Umbilical cord (tissue), 2 donors: ENCODE data around the gene RBBP7. TPM values are rescaled to one million over a fixed set of nuclear protein-coding genes. Genes with fewer than 3 reads are reported as not detected.
"Not testable (repeated sequence)": the region's sequence is repeated elsewhere in the genome, so short reads cannot be mapped to it uniquely, and the experiment has no call there.

ENCODE experiments used
- DNase-seq: peaks from one replicate; pipeline ENCODE4 v3.0.0-alpha.2; 2015; ENCODE audit warnings: low spot score
- total RNA-seq: library from RNA; depleted of rRNA; stranded (reverse); fragments of >200 nt; gene quantifications from one replicate; pipeline ENCODE4 v1.2.3, GENCODE V29; 2014; ENCODE audit warnings: low replicate concordance; ENCODE audit not compliant: insufficient read depth

RBBP7 gene
- total RNA-seq, 1 donor from 2014 or later, result 129 TPM

GRCh38 chrX:16867947-16868346 is 2.2 kb downstream of the RBBP7 start:
- no peak for DNase-seq

- DNase-seq, result no peak
Observed at GRCh38 chrX:16862829-16863228, 7.3 kb downstream of the RBBP7 start.

- no peak for DNase-seq
Observed at GRCh38 chrX:16856744-16857143, 13.4 kb downstream of the RBBP7 start.

- not testable (repeated sequence) for DNase-seq
Observed at GRCh38 chrX:16856076-16856404, 14.1 kb downstream of the RBBP7 start.

GRCh38 chrX:16855363-16856075 is 14.6 kb downstream of the RBBP7 start:
- no peak for DNase-seq

GRCh38 chrX:16853537-16853936 is 16.6 kb downstream of the RBBP7 start:
- no peak for DNase-seq

- no peak for DNase-seq
Observed at GRCh38 chrX:16852617-16853179, 17.5 kb downstream of the RBBP7 start.

- no peak for DNase-seq
Observed at GRCh38 chrX:16851827-16852226, 18.3 kb downstream of the RBBP7 start.

GRCh38 chrX:16851421-16851820 is 18.7 kb downstream of the RBBP7 start:
- DNase-seq, result no peak

- DNase-seq, result no peak
Observed at GRCh38 chrX:16848541-16848940, 21.6 kb downstream of the RBBP7 start.

GRCh38 chrX:16845686-16846085 is 24.5 kb downstream of the RBBP7 start:
- DNase-seq, result no peak

- DNase-seq, result peak; percentile 24
Observed at GRCh38 chrX:16843208-16843909, 26.8 kb downstream of the RBBP7 start.

GRCh38 chrX:16842684-16843083 is 27.5 kb downstream of the RBBP7 start:
- no peak for DNase-seq

GRCh38 chrX:16839852-16840460 is 30.2 kb downstream of the RBBP7 start:
- DNase-seq, result peak; percentile 83

GRCh38 chrX:16839219-16839851 is 30.8 kb downstream of the RBBP7 start:
- DNase-seq, result peak; percentile 33

GRCh38 chrX:16838202-16839066 is 31.7 kb downstream of the RBBP7 start:
- peak; percentile 75 for DNase-seq

- DNase-seq, result no peak
Observed at GRCh38 chrX:16836371-16836770, 33.8 kb downstream of the RBBP7 start.

- DNase-seq, result peak; percentile 33
Observed at GRCh38 chrX:16834806-16835205, 35.4 kb downstream of the RBBP7 start.

- DNase-seq, result no peak
Observed at GRCh38 chrX:16832301-16832700, 37.9 kb downstream of the RBBP7 start.

GRCh38 chrX:16828124-16828908 is 41.8 kb downstream of the RBBP7 start:
- peak; percentile 75 for DNase-seq
